GM10847 (cell line): ENCODE data around the gene CCDC184.

Experiments
- POLR2A ChIP-seq: IDR thresholded peaks from 2 replicates; pipeline ENCODE4 v1.6.1; 2011; ENCODE audit not compliant: insufficient read length; ENCODE audit errors: extremely low read depth

The CCDC184 gene

GRCh38 chr12:48189331-48190125, 6.1 kb downstream of the CCDC184 start:
- no peak for TF ChIP-seq POLR2A

- no peak for TF ChIP-seq POLR2A
Measured at GRCh38 chr12:48191096-48191495, 7.7 kb downstream of the CCDC184 start.

- TF ChIP-seq POLR2A, result no peak
Measured at GRCh38 chr12:48192861-48193260, 9.4 kb downstream of the CCDC184 start.

- no peak for TF ChIP-seq POLR2A
Measured at GRCh38 chr12:48193623-48194022, 10.2 kb downstream of the CCDC184 start.

GRCh38 chr12:48194799-48195201, 11.4 kb downstream of the CCDC184 start:
- no peak for TF ChIP-seq POLR2A

GRCh38 chr12:48197549-48197970, 14.1 kb downstream of the CCDC184 start:
- TF ChIP-seq POLR2A, result no peak

GRCh38 chr12:48197971-48198671, 14.7 kb downstream of the CCDC184 start:
- peak; percentile 94 for TF ChIP-seq POLR2A

GRCh38 chr12:48198672-48198971, 15.2 kb downstream of the CCDC184 start:
- no peak for TF ChIP-seq POLR2A

GRCh38 chr12:48198985-48199384, 15.5 kb downstream of the CCDC184 start:
- no peak for TF ChIP-seq POLR2A

GRCh38 chr12:48199774-48200221, 16.4 kb downstream of the CCDC184 start:
- TF ChIP-seq POLR2A, result no peak

- no peak for TF ChIP-seq POLR2A
Measured at GRCh38 chr12:48201091-48201490, 17.6 kb downstream of the CCDC184 start.

- no peak for TF ChIP-seq POLR2A
Measured at GRCh38 chr12:48201516-48201915, 18.1 kb downstream of the CCDC184 start.

- no peak for TF ChIP-seq POLR2A
Measured at GRCh38 chr12:48202766-48203165, 19.3 kb downstream of the CCDC184 start.

GRCh38 chr12:48203192-48203591, 19.7 kb downstream of the CCDC184 start, which contains the start of gene OR10AD1:
OR10AD1 (minus strand) TSS chr12:48203292; CDS start chr12:48203292, 0 bp downstream.
- TF ChIP-seq POLR2A, result no peak

GRCh38 chr12:48216785-48217184, 33.3 kb downstream of the CCDC184 start:
- no peak for TF ChIP-seq POLR2A

GRCh38 chr12:48219631-48220030, 36.2 kb downstream of the CCDC184 start:
- no peak for TF ChIP-seq POLR2A
